Fibroblast of lung (primary cell): ENCODE data around the gene SCIMP. TPM values are rescaled to one million over a fixed set of nuclear protein-coding genes. Genes with fewer than 3 reads are reported as not detected.

Source experiments
- DNase-seq, 2 donors: peaks; one replicate each; pipeline versions ENCODE4 v3.0.0 to v3.0.0-alpha.2; 2010; ENCODE audit warnings: low read depth in 2 of 2
- H2AFZ ChIP-seq: 2 replicates; pipeline ENCODE4 v1.5.1; 2012; ENCODE audit warnings: low read length, control low read depth, inconsistent platforms
- H3K27ac ChIP-seq: 2 replicates; pipeline ENCODE4 v1.5.1; 2011; ENCODE audit warnings: low read length, control low read depth; ENCODE audit not compliant: insufficient read depth
- H3K27me3 ChIP-seq: 2 replicates; pipeline ENCODE4 v1.5.1; 2011; ENCODE audit warnings: mild to moderate bottlenecking, low read length; ENCODE audit not compliant: control insufficient read depth, insufficient read depth
- H3K36me3 ChIP-seq: 2 replicates; pipeline ENCODE4 v1.5.1; 2011; ENCODE audit warnings: low read length; ENCODE audit not compliant: control insufficient read depth, insufficient read depth
- H3K4me1 ChIP-seq: 2 replicates; pipeline ENCODE4 v1.5.1; 2011; ENCODE audit warnings: low read length; ENCODE audit not compliant: control insufficient read depth, insufficient read depth; ENCODE audit errors: extremely low read depth
- H3K4me2 ChIP-seq: 2 replicates; pipeline ENCODE4 v1.5.1; 2011; ENCODE audit warnings: low read length, control low read depth; ENCODE audit not compliant: insufficient read depth; ENCODE audit errors: extremely low read depth
- H3K4me3 ChIP-seq, 4 experiments: fragments of 200-600 bp in 1 of 4; sonication (generic) in 1 of 4; replicated peaks in 1 of 4; 2 replicates each; pipeline ENCODE4 v1.5.1; 2011 to 2016; ENCODE audit warnings: low read length in 4 of 4, low read depth in 3 of 4, mild to moderate bottlenecking in 3 of 4, control low read depth in 2 of 4, inconsistent platforms in 1 of 4, mixed read lengths in 1 of 4; ENCODE audit not compliant: insufficient read depth in 1 of 4; ENCODE audit errors: control extremely low read depth in 1 of 4
- H3K79me2 ChIP-seq: 2 replicates; pipeline ENCODE4 v1.5.1; 2012; ENCODE audit warnings: mild to moderate bottlenecking, low read length, inconsistent platforms; ENCODE audit not compliant: control insufficient read depth, insufficient read depth
- H3K9ac ChIP-seq: 2 replicates; pipeline ENCODE4 v1.5.1; 2011; ENCODE audit warnings: mild to moderate bottlenecking, low read length, control low read depth; ENCODE audit not compliant: insufficient read depth
- H3K9me3 ChIP-seq: 2 replicates; pipeline ENCODE4 v1.5.1; 2012; ENCODE audit warnings: low read depth, low read length; ENCODE audit not compliant: control insufficient read depth, insufficient read depth
- H4K20me1 ChIP-seq: 2 replicates; pipeline ENCODE4 v1.5.1; 2011; ENCODE audit warnings: low read length; ENCODE audit not compliant: control insufficient read depth, insufficient read depth; ENCODE audit errors: extremely low read depth
- EZH2 ChIP-seq: IDR thresholded peaks from 2 replicates; pipeline ENCODE4 v1.5.1; 2012; ENCODE audit warnings: low read length, control low read depth, mild to moderate bottlenecking; ENCODE audit errors: missing control alignments
- polyA plus RNA-seq, 2 donors: library from polyadenylated mRNA; depleted of rRNA in 1 of 2; stranded (reverse) in 1 of 2; unstranded in 1 of 2; fragments of >200 nt; gene quantifications; 2 replicates each; pipeline ENCODE4 v1.2.1, GENCODE V29; 2011 to 2012; ENCODE audit warnings: missing spikeins in 1 of 2
- total RNA-seq: library from RNA; depleted of rRNA; stranded (reverse); fragments of >200 nt; gene quantifications from 2 replicates; pipeline ENCODE4 v1.2.1, GENCODE V29; 2014
- TF ChIP-seq, protein P1 (sequence below), 2 donors: IDR thresholded peaks in 1 of 2; conservative IDR thresholded peaks in 1 of 2; 1 replicate in 1 of 2; 2 replicates in 1 of 2; pipeline ENCODE4 v1.5.1; 2011 to 2012; ENCODE audit warnings: low read length in 2 of 2, control low read depth in 1 of 2, inconsistent platforms in 1 of 2, low read depth in 1 of 2, mild to moderate bottlenecking in 1 of 2

The SCIMP gene
- total and polyA plus RNA-seq, 2 donors (not counting 1 experiment from before 2014, with no cell fraction given) = not detected

DNA sequence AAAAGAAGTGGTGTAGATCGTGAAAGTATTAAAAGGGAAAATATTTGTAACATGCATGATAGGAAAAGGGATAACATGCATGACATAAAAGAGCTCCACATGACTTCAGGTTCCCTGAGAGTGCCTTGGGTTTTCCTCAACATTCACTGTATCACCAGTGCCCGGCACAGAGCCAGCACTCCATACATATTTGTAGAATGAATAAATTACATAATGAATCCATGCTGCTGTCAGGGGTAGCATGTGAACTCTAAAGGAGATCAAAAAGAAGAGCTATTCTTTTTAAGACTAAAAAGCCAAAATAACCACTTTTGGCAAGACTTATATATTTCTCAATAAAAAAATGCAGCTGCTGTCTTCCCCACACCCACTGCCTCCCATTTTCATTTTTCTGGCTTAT is 40.3 kb downstream of the SCIMP start:
- Histone ChIP-seq H2AFZ (no peak overlapping the region), H3K4me2 (no peak overlapping the region), H3K36me3 (no peaks in the 10 kb centered on the region), H3K4me1 (peaks cover 2% of the 10 kb centered on the region), H3K27me3 (no peaks in the 10 kb centered on the region), H4K20me1 (no peaks in the 10 kb centered on the region), H3K9me3 (no peaks in the 10 kb centered on the region), H3K4me3 (no peak overlapping the region), H3K27ac (no peak overlapping the region), H3K79me2 (peaks cover 4% of the 10 kb centered on the region), H3K9ac (no peak overlapping the region)
- no peak for DNase-seq
- no peak for TF ChIP-seq EZH2
- TF ChIP-seq, protein P1, sequence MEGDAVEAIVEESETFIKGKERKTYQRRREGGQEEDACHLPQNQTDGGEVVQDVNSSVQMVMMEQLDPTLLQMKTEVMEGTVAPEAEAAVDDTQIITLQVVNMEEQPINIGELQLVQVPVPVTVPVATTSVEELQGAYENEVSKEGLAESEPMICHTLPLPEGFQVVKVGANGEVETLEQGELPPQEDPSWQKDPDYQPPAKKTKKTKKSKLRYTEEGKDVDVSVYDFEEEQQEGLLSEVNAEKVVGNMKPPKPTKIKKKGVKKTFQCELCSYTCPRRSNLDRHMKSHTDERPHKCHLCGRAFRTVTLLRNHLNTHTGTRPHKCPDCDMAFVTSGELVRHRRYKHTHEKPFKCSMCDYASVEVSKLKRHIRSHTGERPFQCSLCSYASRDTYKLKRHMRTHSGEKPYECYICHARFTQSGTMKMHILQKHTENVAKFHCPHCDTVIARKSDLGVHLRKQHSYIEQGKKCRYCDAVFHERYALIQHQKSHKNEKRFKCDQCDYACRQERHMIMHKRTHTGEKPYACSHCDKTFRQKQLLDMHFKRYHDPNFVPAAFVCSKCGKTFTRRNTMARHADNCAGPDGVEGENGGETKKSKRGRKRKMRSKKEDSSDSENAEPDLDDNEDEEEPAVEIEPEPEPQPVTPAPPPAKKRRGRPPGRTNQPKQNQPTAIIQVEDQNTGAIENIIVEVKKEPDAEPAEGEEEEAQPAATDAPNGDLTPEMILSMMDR (conservative IDR thresholded peaks at IDR 0.05 in 1 of 2, IDR thresholded peaks at IDR 0.05 in 1 of 2; ENCODE audit: low read depth in 1 of 2, low read length in 2 of 2) = no peak

DNA sequence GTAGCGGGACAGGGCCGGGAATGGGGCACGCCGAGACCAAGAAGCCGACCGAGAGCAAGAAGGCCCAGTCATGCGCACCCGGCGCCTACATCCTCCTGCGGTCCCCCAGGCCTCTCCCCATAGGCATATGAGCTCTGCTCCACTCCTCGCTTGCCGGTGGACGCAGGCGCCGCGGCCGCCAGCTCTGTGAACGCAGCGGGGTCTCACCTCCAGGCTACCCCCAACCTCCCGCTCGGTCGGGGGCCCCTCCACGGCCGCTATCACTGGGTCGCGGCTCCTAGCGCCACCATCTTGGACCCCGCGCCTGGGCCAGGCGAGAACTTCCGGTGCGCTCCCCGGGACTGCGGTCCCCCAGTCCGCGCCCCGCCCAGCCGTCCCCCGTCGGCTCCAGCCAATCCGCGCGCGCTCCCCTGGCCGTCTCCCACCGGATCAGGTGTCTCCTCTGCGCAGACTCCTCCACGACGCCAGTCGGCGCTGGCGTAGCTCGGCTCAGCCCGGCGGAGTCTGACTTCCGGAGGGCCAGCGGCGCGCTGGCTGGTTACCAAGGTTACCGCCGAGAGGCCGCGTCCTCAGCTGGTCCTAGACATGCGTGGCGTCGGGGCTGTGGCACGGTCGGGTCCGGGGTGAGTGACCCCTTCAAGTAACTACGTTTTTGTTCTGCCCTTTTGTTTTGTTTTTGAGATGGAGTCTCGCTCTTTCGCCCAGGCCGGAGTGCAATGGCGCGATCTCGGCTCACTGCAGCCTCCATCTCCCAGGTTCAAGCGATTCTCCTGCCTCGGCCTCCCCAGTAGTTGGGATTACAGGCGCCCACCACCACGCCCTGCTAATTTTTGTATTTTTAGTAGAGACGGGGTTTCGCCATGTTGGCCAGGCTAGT is 42.9 kb downstream of the SCIMP start, which contains the start of gene ZNF594:
TSS of gene ZNF594 (minus strand) at position 328 of the 877 bp plus-strand sequence. CDS start 7,612 bp downstream, outside the sequence.
- Histone ChIP-seq H3K79me2 (peaks cover 4% of the 10 kb centered on the region), H3K27me3 (no peaks in the 10 kb centered on the region), H3K36me3 (no peaks in the 10 kb centered on the region), H4K20me1 (no peaks in the 10 kb centered on the region), H3K4me1 (peaks cover 2% of the 10 kb centered on the region), H3K9me3 (no peaks in the 10 kb centered on the region), H3K4me2 (peak within 1 kb of the TSS; percentile 93), H3K9ac (peak within 1 kb of the TSS; percentile 95), H2AFZ (peak within 1 kb of the TSS; percentile 92), H3K4me3 (peak within 1 kb of the TSS; percentile 85 to 97 (median 91)), H3K27ac (peak within 1 kb of the TSS; percentile 83)
- no peak for TF ChIP-seq EZH2
- TF ChIP-seq, protein P1 (conservative IDR thresholded peaks at IDR 0.05 in 1 of 2, IDR thresholded peaks at IDR 0.05 in 1 of 2; ENCODE audit: low read depth in 1 of 2, low read length in 2 of 2) = peak; percentile 58 to 63
- DNase-seq = peak; percentile 96

DNA sequence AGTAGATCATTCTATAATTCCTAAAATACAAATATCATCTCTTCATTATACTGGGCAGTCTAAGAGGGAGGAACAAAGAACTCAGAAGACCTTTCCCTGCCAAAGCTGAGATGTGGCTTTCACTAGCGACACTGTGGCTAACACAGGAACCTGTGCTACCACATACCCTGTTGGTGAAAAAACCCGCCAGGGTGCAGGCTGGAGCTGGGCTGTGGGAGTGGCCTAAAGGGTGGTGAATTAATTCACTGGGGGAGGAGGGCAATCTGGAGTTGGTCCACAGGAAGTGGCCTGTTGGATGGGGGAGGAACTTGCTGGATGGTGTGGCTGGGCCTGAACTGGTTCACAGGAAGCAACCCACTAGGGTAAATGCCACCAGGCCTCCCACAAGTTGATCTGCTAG is 50.4 kb downstream of the SCIMP start:
- TF ChIP-seq, protein P1 (conservative IDR thresholded peaks at IDR 0.05 in 1 of 2, IDR thresholded peaks at IDR 0.05 in 1 of 2; ENCODE audit: low read depth in 1 of 2, low read length in 2 of 2) = no peak
- TF ChIP-seq EZH2 = no peak
- H3K9ac ChIP-seq = no peak overlapping the region
- no peak overlapping the region for H2AFZ ChIP-seq
- no peak overlapping the region for H3K4me2 ChIP-seq
- DNase-seq = no peak
- H4K20me1 ChIP-seq = no peaks in the 10 kb centered on the region
- H3K4me3 ChIP-seq = no peak overlapping the region
- no peaks in the 10 kb centered on the region for H3K4me1 ChIP-seq
- no peaks in the 10 kb centered on the region for H3K79me2 ChIP-seq
- no peaks in the 10 kb centered on the region for H3K36me3 ChIP-seq
- H3K27ac ChIP-seq = no peak overlapping the region
- H3K9me3 ChIP-seq = peaks cover 6% of the 10 kb centered on the region
- no peaks in the 10 kb centered on the region for H3K27me3 ChIP-seq
